Natural killer cell (primary cell): Measurements from ENCODE around the gene ISL1. TPM values are rescaled to one million over a fixed set of nuclear protein-coding genes. Genes with fewer than 3 reads are reported as not detected.

Experiments used
- ATAC-seq, 3 donors: fragments of 150-1000 bp in 2 of 3; fragments of 200-7000 bp in 1 of 3; cut with Tn5 transposase; 1 replicate in 1 of 3; 2 replicates in 2 of 3; pipeline ENCODE4 v1.10.0; 2021; ENCODE audit warnings: mild to moderate bottlenecking in 2 of 3, moderate library complexity in 2 of 3
- DNase-seq, 2 donors: peaks; one replicate each; pipeline versions ENCODE4 v3.0.0 to v3.0.0-alpha.2; 2013 to 2021; ENCODE audit warnings: mixed read lengths in 1 of 2
- H3K27ac ChIP-seq: one replicate; pipeline ENCODE4 v1.5.1; 2013; ENCODE audit warnings: mild to moderate bottlenecking, low read length
- H3K27me3 ChIP-seq: one replicate; pipeline ENCODE4 v1.6.1; 2013; ENCODE audit warnings: low read length; ENCODE audit not compliant: control insufficient read depth, insufficient read depth
- H3K36me3 ChIP-seq: one replicate; pipeline ENCODE4 v1.6.1; 2013; ENCODE audit warnings: low read length; ENCODE audit not compliant: control insufficient read depth, insufficient read depth
- H3K4me1 ChIP-seq: one replicate; pipeline ENCODE4 v1.6.1; 2013; ENCODE audit warnings: low read length; ENCODE audit not compliant: control insufficient read depth, insufficient read depth
- H3K4me3 ChIP-seq: one replicate; pipeline ENCODE4 v1.5.1; 2013; ENCODE audit warnings: low read length
- H3K9me3 ChIP-seq: one replicate; pipeline ENCODE4 v1.6.1; 2013; ENCODE audit warnings: low read length; ENCODE audit not compliant: control insufficient read depth, insufficient read depth
- H3K27ac Mint-ChIP-seq, 2 donors: one replicate each; pipeline ENCODE4 v1.8.0; 2022; ENCODE audit warnings: mild to moderate bottlenecking in 2 of 2, mixed read lengths in 2 of 2, moderate library complexity in 1 of 2
- H3K27me3 Mint-ChIP-seq, 2 donors: one replicate each; pipeline ENCODE4 v1.8.0; 2022; ENCODE audit warnings: low read depth in 2 of 2, mixed read lengths in 2 of 2
- H3K36me3 Mint-ChIP-seq: one replicate; pipeline ENCODE4 v1.8.0; 2022; ENCODE audit warnings: mixed read lengths
- H3K4me1 Mint-ChIP-seq, 2 donors: one replicate each; pipeline ENCODE4 v1.8.0; 2022; ENCODE audit warnings: mixed read lengths in 2 of 2
- H3K4me3 Mint-ChIP-seq: one replicate; pipeline ENCODE4 v1.8.0; 2022; ENCODE audit warnings: mild to moderate bottlenecking, moderate library complexity, mixed read lengths
- H3K9me3 Mint-ChIP-seq, 2 donors: one replicate each; pipeline ENCODE4 v1.8.0; 2022; ENCODE audit warnings: mixed read lengths in 2 of 2
- CTCF ChIP-seq: fragments of 200-600 bp; IDR thresholded peaks from one replicate; pipeline ENCODE4 v1.8.0; 2022; ENCODE audit warnings: antibody characterized with exemption
- WGBS: methylation state at CpG from one replicate; pipeline ENCODE4 v1.1.7; 2013; ENCODE audit warnings: missing lambda C conversion rate; ENCODE audit not compliant: insufficient coverage; 5-methylcytosine and 5-hydroxymethylcytosine counted together
- intact Hi-C: fragments of 100-400 bp; cut with micrococcal nuclease; formaldehyde crosslinking; loops from one replicate; pipeline ENCODE4 v1.14.2; 2022
- total RNA-seq, 4 donors: library from RNA; stranded (reverse); fragments of 120-200 nt in 1 of 4; gene quantifications; one replicate each; pipeline versions ENCODE4 v1.2.3 to v1.2.4, GENCODE V29; 2013 to 2022

ISL1 gene
- total RNA-seq, 3 donors from 2014 or later (not counting 1 experiment from before 2014, with no cell fraction given) = not detected

DNA sequence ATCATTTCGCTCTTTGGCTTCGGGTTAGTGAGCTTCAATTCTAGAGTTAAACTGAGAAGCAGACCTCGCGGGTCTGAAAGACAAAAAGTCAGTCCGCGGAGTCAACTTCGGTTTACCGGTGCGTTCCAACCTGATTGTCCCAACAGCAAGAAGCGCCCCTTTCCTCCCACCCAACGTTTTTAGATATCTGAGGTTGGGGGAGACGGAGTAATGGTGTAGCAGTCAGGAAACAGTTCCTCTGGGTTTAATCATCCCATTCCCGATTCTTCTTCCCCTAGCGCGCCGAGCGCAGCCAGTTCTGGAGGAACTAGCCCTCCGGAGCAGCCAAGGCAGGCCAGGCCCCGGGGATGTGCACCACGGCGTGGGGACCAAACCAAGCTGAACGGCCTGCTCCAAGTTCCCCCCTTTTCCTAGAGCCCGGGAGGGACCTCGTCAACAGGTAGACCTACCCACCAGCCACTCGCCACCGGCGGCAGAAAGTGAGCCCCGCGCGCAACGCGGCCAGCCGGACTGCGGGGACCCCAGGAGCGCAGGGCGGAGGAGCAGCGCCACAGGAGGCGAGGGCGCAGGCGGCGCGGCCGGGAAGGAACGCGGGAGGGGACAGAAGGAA, 622 bp upstream of the ISL1 start:
- Histone ChIP-seq H3K27me3 (peaks cover 57% of the 10 kb centered on the region), H3K4me1 (no peaks in the 10 kb centered on the region), H3K9me3 (peaks cover 14% of the 10 kb centered on the region), H3K4me3 (no peak overlapping the region), H3K36me3 (no peaks in the 10 kb centered on the region), H3K27ac (no peak overlapping the region)
- DNase-seq (no peak), ATAC-seq (no peak)
- Mint-ChIP-seq H3K27me3 (peaks cover 77 to 94% of the 10 kb centered on the region in 2 donors), H3K4me3 (no peak overlapping the region), H3K27ac (no peak overlapping the region), H3K4me1 (peaks cover 0 to 5% of the 10 kb centered on the region in 2 donors), H3K9me3 (peaks cover 2 to 4% of the 10 kb centered on the region in 2 donors), H3K36me3 (peaks cover 59% of the 10 kb centered on the region)
- intact Hi-C loops = no loop called here
- no peak for TF ChIP-seq CTCF
- 6% methylated on average over 45 of the region's 45 CpGs for WGBS

- H3K4me3 Mint-ChIP-seq = no peak overlapping the region
- H3K9me3 ChIP-seq = peaks cover 7% of the 10 kb centered on the region
- no peak for TF ChIP-seq CTCF
- no peaks in the 10 kb centered on the region for H3K4me1 ChIP-seq
- DNase-seq (no peak), ATAC-seq (no peak)
- no peak overlapping the region for H3K27ac ChIP-seq
- no peaks in the 10 kb centered on the region for H3K36me3 ChIP-seq
- no peak overlapping the region for H3K4me3 ChIP-seq
- intact Hi-C loops = no loop called here
- peaks cover 50% of the 10 kb centered on the region for H3K36me3 Mint-ChIP-seq
- peaks cover 79 to 91% of the 10 kb centered on the region in 2 donors for H3K27me3 Mint-ChIP-seq
- peaks cover 55% of the 10 kb centered on the region for H3K27me3 ChIP-seq
- H3K9me3 Mint-ChIP-seq = peaks cover 2 to 4% of the 10 kb centered on the region in 2 donors
- H3K27ac Mint-ChIP-seq = no peak overlapping the region
- peaks cover 0 to 4% of the 10 kb centered on the region in 2 donors for H3K4me1 Mint-ChIP-seq
- WGBS = 18% methylated on average over 7 of the region's 12 CpGs
Measured at GRCh38 chr5:51384281-51384840, 1.1 kb downstream of the ISL1 start.

DNA sequence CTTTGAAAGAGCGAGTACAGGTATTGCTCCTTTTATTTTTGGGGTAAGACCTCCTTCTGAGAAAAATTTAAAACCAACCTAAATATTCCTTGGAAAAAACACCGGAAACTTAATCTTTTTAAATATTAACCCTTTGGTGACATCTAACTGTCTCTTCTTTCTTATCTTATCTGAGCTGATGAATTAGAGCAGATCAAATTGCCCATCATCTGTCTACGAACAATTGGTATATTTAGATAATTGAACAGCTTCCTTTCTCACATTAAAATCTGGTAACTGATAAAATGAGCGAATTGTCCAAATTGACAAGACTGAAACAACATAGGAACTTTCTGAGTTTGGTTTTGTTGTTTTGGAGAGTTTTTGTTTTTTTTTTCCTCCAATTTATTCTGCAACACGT, 2.0 kb downstream of the ISL1 start:
- no peaks in the 10 kb centered on the region for H3K36me3 ChIP-seq
- ATAC-seq (no peak), DNase-seq (no peak)
- H3K27me3 ChIP-seq = peaks cover 60% of the 10 kb centered on the region
- Mint-ChIP-seq H3K4me1 (no peaks in the 10 kb centered on the region), H3K27me3 (peaks cover 75 to 82% of the 10 kb centered on the region in 2 donors), H3K27ac (no peak overlapping the region), H3K4me3 (no peak overlapping the region), H3K36me3 (peaks cover 42% of the 10 kb centered on the region), H3K9me3 (peaks cover 2 to 4% of the 10 kb centered on the region in 2 donors)
- no peak overlapping the region for H3K4me3 ChIP-seq
- intact Hi-C loops = no loop called here
- no peak for TF ChIP-seq CTCF
- no CpG with 5 or more reads among the region's 5 CpGs for WGBS
- H3K9me3 ChIP-seq = peaks cover 7% of the 10 kb centered on the region
- H3K27ac ChIP-seq = no peak overlapping the region
- H3K4me1 ChIP-seq = no peaks in the 10 kb centered on the region
